Measurements from ENCODE around the gene ANO7.

DNA sequence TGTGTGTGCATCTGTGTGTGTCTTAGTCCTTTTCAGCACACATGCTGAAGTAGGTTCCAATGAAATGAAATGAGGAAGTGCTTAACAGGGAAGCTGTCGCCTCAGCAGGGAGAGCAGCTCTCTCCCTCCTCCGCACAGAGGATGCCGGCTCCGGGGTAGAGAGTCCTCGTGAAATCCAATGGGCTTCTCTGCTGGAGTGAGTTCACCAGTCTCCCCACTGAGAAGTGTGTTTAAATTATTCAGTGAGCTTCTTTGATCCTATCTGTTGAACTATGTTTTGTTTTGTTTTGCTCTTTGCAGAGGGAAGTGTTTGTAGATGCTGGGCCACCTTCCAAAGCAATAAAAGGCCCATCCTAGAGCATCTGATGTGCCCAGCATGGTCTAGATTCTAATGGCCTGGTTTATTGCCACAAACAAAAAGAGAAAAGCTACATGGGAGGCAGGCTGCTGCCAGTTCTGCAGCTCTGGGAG, 31.5 kb upstream of the ANO7 start:
- TF ChIP-seq GABPA (IDR thresholded peaks at IDR 0.05; ENCODE audit: low read depth) = no peak
- no peak for TF ChIP-seq CHD2 (IDR thresholded peaks at IDR 0.05; ENCODE audit: low read length, partially characterized antibody)
- TF ChIP-seq USF2 (IDR thresholded peaks at IDR 0.05; ENCODE audit: borderline replicate concordance, low read depth, low read length) = no peak
- no peak for TF ChIP-seq ZBTB33 (IDR thresholded peaks at IDR 0.05; ENCODE audit: borderline replicate concordance, low read depth)
- TF ChIP-seq, protein P1, sequence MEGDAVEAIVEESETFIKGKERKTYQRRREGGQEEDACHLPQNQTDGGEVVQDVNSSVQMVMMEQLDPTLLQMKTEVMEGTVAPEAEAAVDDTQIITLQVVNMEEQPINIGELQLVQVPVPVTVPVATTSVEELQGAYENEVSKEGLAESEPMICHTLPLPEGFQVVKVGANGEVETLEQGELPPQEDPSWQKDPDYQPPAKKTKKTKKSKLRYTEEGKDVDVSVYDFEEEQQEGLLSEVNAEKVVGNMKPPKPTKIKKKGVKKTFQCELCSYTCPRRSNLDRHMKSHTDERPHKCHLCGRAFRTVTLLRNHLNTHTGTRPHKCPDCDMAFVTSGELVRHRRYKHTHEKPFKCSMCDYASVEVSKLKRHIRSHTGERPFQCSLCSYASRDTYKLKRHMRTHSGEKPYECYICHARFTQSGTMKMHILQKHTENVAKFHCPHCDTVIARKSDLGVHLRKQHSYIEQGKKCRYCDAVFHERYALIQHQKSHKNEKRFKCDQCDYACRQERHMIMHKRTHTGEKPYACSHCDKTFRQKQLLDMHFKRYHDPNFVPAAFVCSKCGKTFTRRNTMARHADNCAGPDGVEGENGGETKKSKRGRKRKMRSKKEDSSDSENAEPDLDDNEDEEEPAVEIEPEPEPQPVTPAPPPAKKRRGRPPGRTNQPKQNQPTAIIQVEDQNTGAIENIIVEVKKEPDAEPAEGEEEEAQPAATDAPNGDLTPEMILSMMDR (IDR thresholded peaks at IDR 0.05) = no peak
- TF ChIP-seq FOXM1 (IDR thresholded peaks at IDR 0.05; ENCODE audit: low read depth) = no peak
- no peak for TF ChIP-seq YY1 (IDR thresholded peaks at IDR 0.05; ENCODE audit: low read depth)
- TF ChIP-seq RFX5 (IDR thresholded peaks at IDR 0.05; ENCODE audit: low read length) = no peak
- TF ChIP-seq NFIC (IDR thresholded peaks at IDR 0.05; ENCODE audit: borderline replicate concordance) = no peak

Measured in SK-N-SH (cell line).